K562 (cell line): ENCODE data around the gene FLOT2. TPM values are rescaled to one million over a fixed set of nuclear protein-coding genes. Genes with fewer than 3 reads are reported as not detected.
A peak's percentile ranks its signal among the peaks of the same experiment; 100 is the strongest.

Source experiments
- BRD4 ChIP-seq: fragments of 200-600 bp; sonication (generic); IDR thresholded peaks from 2 replicates; pipeline ENCODE4 v1.6.1; 2017; ENCODE audit warnings: inconsistent platforms
- CTBP1 ChIP-seq: fragments of 450-650 bp; IDR thresholded peaks from 2 replicates; pipeline ENCODE4 v1.6.1; 2016; ENCODE audit warnings: borderline replicate concordance
- FOXK2 ChIP-seq, 2 experiments: fragments of 450-650 bp; IDR thresholded peaks in 1 of 2; conservative IDR thresholded peaks in 1 of 2; 2 replicates each; pipeline ENCODE4 v1.6.1; 2016; ENCODE audit warnings: low read depth in 2 of 2, mild to moderate bottlenecking in 1 of 2
- GTF2E2 ChIP-seq: fragments of 200-800 bp; sonication (Bioruptor generic); IDR thresholded peaks from 2 replicates; pipeline ENCODE4 v1.6.1; 2016; ENCODE audit warnings: missing genetic modification characterization, missing compliant biosample characterization
- HLTF ChIP-seq: fragments of 450-650 bp; IDR thresholded peaks from 2 replicates; pipeline ENCODE4 v1.6.1; 2016
- KLF1 ChIP-seq: fragments of 450-650 bp; IDR thresholded peaks from 2 replicates; pipeline ENCODE4 v1.6.1; 2016; ENCODE audit warnings: missing genetic modification characterization, missing compliant biosample characterization
- MECOM ChIP-seq: fragments of 250-450 bp; sonication (Bioruptor Pico); IDR thresholded peaks from 2 replicates; pipeline ENCODE4 v1.8.0; 2022; ENCODE audit warnings: inconsistent platforms
- MLX ChIP-seq, 2 experiments: fragments of 450-650 bp in 1 of 2; sonication (generic) in 1 of 2; formaldehyde crosslinking; conservative IDR thresholded peaks; 2 replicates each; pipeline versions ENCODE4 v1.4.0 to v1.8.1; 2020 to 2022; ENCODE audit warnings: mild to moderate bottlenecking in 1 of 2, missing genetic modification reagents in 1 of 2
- NR3C1 ChIP-seq: sonication (generic); formaldehyde crosslinking; IDR thresholded peaks from 2 replicates; pipeline ENCODE4 v1.8.1; 2022; ENCODE audit warnings: missing genetic modification reagents
- PHF8 ChIP-seq: fragments of 200-600 bp; sonication (generic); IDR thresholded peaks from 2 replicates; pipeline ENCODE4 v1.6.1; 2012; ENCODE audit warnings: mixed run types, mild to moderate bottlenecking, inconsistent platforms, low read length, moderate library complexity, borderline replicate concordance
- TCF3 ChIP-seq: sonication (generic); formaldehyde crosslinking; IDR thresholded peaks from 2 replicates; pipeline ENCODE4 v1.4.0; 2020; ENCODE audit warnings: mild to moderate bottlenecking, missing genetic modification reagents
- YBX1 ChIP-seq: fragments of 450-650 bp; IDR thresholded peaks from 2 replicates; pipeline ENCODE4 v1.7.1; 2016; ENCODE audit warnings: mild to moderate bottlenecking
- ZBTB8A ChIP-seq: fragments of 450-650 bp; IDR thresholded peaks from 2 replicates; pipeline ENCODE4 v1.6.1; 2018; ENCODE audit warnings: mild to moderate bottlenecking, moderate library complexity; ENCODE audit not compliant: partially characterized antibody
- ZKSCAN1 ChIP-seq: fragments of 150-350 bp; IDR thresholded peaks from 2 replicates; pipeline ENCODE4 v1.6.1; 2016; ENCODE audit warnings: low read depth, low read length
- ZNF277 ChIP-seq: fragments of 250-450 bp; sonication (Bioruptor Pico); IDR thresholded peaks from 2 replicates; pipeline ENCODE4 v1.8.0; 2022; ENCODE audit warnings: inconsistent platforms, mild to moderate bottlenecking, moderate library complexity, borderline replicate concordance
- ZNF449 ChIP-seq: fragments of 250-450 bp; sonication (Bioruptor Pico); IDR thresholded peaks from 2 replicates; pipeline ENCODE4 v1.8.0; 2022; ENCODE audit warnings: moderate library complexity, mild to moderate bottlenecking, inconsistent platforms
- ZNF592 ChIP-seq: fragments of 450-650 bp; IDR thresholded peaks from 2 replicates; pipeline ENCODE4 v1.6.1; 2017; ENCODE audit warnings: antibody characterized with exemption, mild to moderate bottlenecking
- ZNF717 ChIP-seq: fragments of 250-450 bp; sonication (Bioruptor Pico); IDR thresholded peaks from 2 replicates; pipeline ENCODE4 v1.5.0; 2021
- ZNF764 ChIP-seq: fragments of 250-450 bp; sonication (Bioruptor Pico); IDR thresholded peaks from 2 replicates; pipeline ENCODE4 v1.4.0; 2020; ENCODE audit warnings: low read depth, mild to moderate bottlenecking, moderate library complexity
- polyA plus RNA-seq, 8 experiments: library from polyadenylated mRNA; depleted of rRNA in 4 of 8; stranded (reverse) in 5 of 8; unstranded in 3 of 8; fragments of >200 nt; fragmentation: Nextera tagmentation in 2 of 8; fragmentation: Illumina TruSeq in 1 of 8; extraction: Ambion mirVana in 2 of 8; extraction: Trizol in 1 of 8; gene quantifications; 2 replicates each; pipeline versions ENCODE4 v1.2.1 to v1.2.3, GENCODE V29; 2011 to 2014; ENCODE audit warnings: inconsistent platforms in 1 of 8, missing spikeins in 1 of 8
- total RNA-seq, 7 experiments: library from RNA; depleted of rRNA in 6 of 7; stranded (reverse); fragments of >200 nt in 6 of 7; fragmentation: Illumina TruSeq in 2 of 7; extraction: Trizol in 2 of 7; gene quantifications; 2 replicates each; pipeline versions ENCODE4 v1.2.1 to v1.2.3, GENCODE V29; 2011 to 2021; ENCODE audit warnings: low replicate concordance in 1 of 7

Gene FLOT2
- total and polyA plus RNA-seq, 9 of the 15 experiments (the other 6 are each of a cell fraction or from before 2014, with no cell fraction given): 17.5 to 138 (median 41.7) TPM

- TF ChIP-seq ZNF449 (CRISPR knock-in tag) (0 out of 2 replicates have a peak, but pooled peaks have one; percentile 88), MECOM (CRISPR knock-in tag) (no peak; the same call in 1 of the 2 replicates), ZKSCAN1 (peak; percentile 90), ZNF277 (no peak), MLX (CRISPR knock-in tag; conservative IDR thresholded peaks at IDR 0.05) (0 out of 4 replicates have a peak, but pooled peaks of 1 of the 2 experiments have one; percentile 12), NR3C1 (CRISPR knock-in tag) (no peak), TCF3 (peak; percentile 100), GTF2E2 (tag) (peak; percentile 21; the same call in 1 of the 2 replicates), ZBTB8A (no peak), FOXK2 (conservative IDR thresholded peaks at IDR 0.05 in 1 of 2, IDR thresholded peaks at IDR 0.05 in 1 of 2; ENCODE audit: low read depth in 2 of 2) (peak in 1 of 2 experiments; percentile 48; a peak in 2 of 4 replicates), ZNF717 (CRISPR knock-in tag) (0 out of 2 replicates have a peak, but pooled peaks have one; percentile 11), YBX1 (no peak), CTBP1 (peak; percentile 94), PHF8 (peak; percentile 20; the same call in 1 of the 2 replicates), BRD4 (no peak; the same call in 1 of the 2 replicates), KLF1 (tag) (peak; percentile 99), HLTF (peak; percentile 98), ZNF764 (no peak), ZNF592 (peak; percentile 95)
Observed at GRCh38 chr17:28864991-28865849, 32.3 kb downstream of the FLOT2 start (continued).
